GM18951 (cell line): ENCODE data around the gene PPIH.
A peak's percentile ranks its signal among the peaks of the same experiment; 100 is the strongest.
"Not testable (repeated sequence)": the region's sequence is repeated elsewhere in the genome, so short reads cannot be mapped to it uniquely, and the experiment has no call there.

Experiments
- POLR2A ChIP-seq: IDR thresholded peaks from 4 replicates; pipeline ENCODE4 v1.6.1; 2011; ENCODE audit warnings: mild to moderate bottlenecking; ENCODE audit not compliant: insufficient read length, insufficient read depth; ENCODE audit errors: extremely low read depth
- in situ Hi-C: fragments of 300-500 bp; cut with MboI; formaldehyde crosslinking; loops from one replicate; pipeline ENCODE4 v1.12.0; 2022; ENCODE audit warnings: low sequenced_read_pairs, mixed read lengths, inconsistent platforms; ENCODE audit not compliant: unreplicated experiment

The PPIH gene

GRCh38 chr1:42657981-42658876, at the start of gene PPIH:
TSS of gene PPIH (plus strand) at chr1:42658423. CDS start at chr1:42658447, 24 bp downstream.
- in situ Hi-C loops, result no loop called here
- peak; percentile 96 for TF ChIP-seq POLR2A

- in situ Hi-C loops, result no loop called here
- TF ChIP-seq POLR2A, result no peak
These were observed 44.5 kb upstream of the PPIH start for GRCh38 chr1:42613803-42614131.

GRCh38 chr1:42618866-42619265, 39.4 kb upstream of the PPIH start:
- no peak for TF ChIP-seq POLR2A
- in situ Hi-C loops, result no loop called here

- in situ Hi-C loops, result no loop called here
- TF ChIP-seq POLR2A, result no peak
These were observed 37.9 kb upstream of the PPIH start for GRCh38 chr1:42620307-42620706.

GRCh38 chr1:42621180-42621579, 37.0 kb upstream of the PPIH start:
- in situ Hi-C loops, result not testable (repeated sequence)

GRCh38 chr1:42627205-42627604, 31.0 kb upstream of the PPIH start:
- in situ Hi-C loops, result not testable (repeated sequence)

GRCh38 chr1:42639116-42639515, 19.1 kb upstream of the PPIH start:
- in situ Hi-C loops, result no loop called here
- TF ChIP-seq POLR2A, result no peak

GRCh38 chr1:42646056-42646455, 12.2 kb upstream of the PPIH start:
- no peak for TF ChIP-seq POLR2A
- in situ Hi-C loops, result no loop called here

- in situ Hi-C loops, result no loop called here
- no peak for TF ChIP-seq POLR2A
These were observed 1.0 kb upstream of the PPIH start for GRCh38 chr1:42657201-42657600.

- no peak for TF ChIP-seq POLR2A
- in situ Hi-C loops, result no loop called here
These were observed 684 bp downstream of the PPIH start for GRCh38 chr1:42658877-42659337.

- in situ Hi-C loops, result no loop called here
These were observed 2.8 kb downstream of the PPIH start for GRCh38 chr1:42660907-42661500.

GRCh38 chr1:42669936-42670335, 11.7 kb downstream of the PPIH start:
- in situ Hi-C loops, result no loop called here
- TF ChIP-seq POLR2A, result no peak

More at GRCh38 chr1:42660907-42661500, 2.8 kb downstream of the PPIH start:
- TF ChIP-seq POLR2A, result no peak

- TF ChIP-seq POLR2A, result no peak
- in situ Hi-C loops, result no loop called here
These were observed 12.2 kb downstream of the PPIH start for GRCh38 chr1:42670425-42670824.

- in situ Hi-C loops, result no loop called here
- no peak for TF ChIP-seq POLR2A
These were observed 16.0 kb downstream of the PPIH start for GRCh38 chr1:42674214-42674613.
